Measurements from ENCODE around the gene SH3GL1.

DNA sequence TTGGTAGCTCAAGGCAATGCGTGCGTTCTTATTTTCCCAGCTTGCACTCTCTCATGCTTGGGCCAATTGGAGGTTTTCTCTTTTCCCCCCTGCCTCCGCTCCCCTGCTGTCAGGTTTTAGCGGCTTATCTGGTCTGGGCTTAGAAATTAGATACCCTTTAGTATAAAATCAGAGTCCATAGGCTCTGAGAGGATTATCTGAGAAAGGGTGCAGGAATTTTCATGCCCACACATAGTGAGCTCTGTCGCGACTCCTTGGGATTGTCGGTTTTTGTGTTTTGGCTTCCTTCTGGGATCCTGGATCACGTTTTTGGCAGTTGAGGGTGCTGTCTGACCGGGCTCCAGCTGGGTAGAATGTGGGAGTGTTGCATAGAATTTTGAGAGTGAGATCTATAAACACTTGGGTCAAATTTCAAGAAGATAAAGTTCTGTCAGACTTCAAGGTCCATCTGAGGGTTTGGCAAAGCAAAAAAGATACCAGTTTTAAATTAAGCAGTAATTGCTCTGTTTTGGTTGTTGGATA is 14.5 kb upstream of the SH3GL1 start:
- TF ChIP-seq, protein P1, sequence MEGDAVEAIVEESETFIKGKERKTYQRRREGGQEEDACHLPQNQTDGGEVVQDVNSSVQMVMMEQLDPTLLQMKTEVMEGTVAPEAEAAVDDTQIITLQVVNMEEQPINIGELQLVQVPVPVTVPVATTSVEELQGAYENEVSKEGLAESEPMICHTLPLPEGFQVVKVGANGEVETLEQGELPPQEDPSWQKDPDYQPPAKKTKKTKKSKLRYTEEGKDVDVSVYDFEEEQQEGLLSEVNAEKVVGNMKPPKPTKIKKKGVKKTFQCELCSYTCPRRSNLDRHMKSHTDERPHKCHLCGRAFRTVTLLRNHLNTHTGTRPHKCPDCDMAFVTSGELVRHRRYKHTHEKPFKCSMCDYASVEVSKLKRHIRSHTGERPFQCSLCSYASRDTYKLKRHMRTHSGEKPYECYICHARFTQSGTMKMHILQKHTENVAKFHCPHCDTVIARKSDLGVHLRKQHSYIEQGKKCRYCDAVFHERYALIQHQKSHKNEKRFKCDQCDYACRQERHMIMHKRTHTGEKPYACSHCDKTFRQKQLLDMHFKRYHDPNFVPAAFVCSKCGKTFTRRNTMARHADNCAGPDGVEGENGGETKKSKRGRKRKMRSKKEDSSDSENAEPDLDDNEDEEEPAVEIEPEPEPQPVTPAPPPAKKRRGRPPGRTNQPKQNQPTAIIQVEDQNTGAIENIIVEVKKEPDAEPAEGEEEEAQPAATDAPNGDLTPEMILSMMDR (IDR thresholded peaks at IDR 0.05) = no peak
- no peak for TF ChIP-seq POLR2A (IDR thresholded peaks at IDR 0.05)
